Natural killer cell (primary cell): ENCODE measurements around the gene SNAI3. TPM values are rescaled to one million over a fixed set of nuclear protein-coding genes. Genes with fewer than 3 reads are reported as not detected.

ENCODE experiments used
- ATAC-seq, 3 donors: fragments of 150-1000 bp in 2 of 3; fragments of 200-7000 bp in 1 of 3; cut with Tn5 transposase; 1 replicate in 1 of 3; 2 replicates in 2 of 3; pipeline ENCODE4 v1.10.0; 2021; ENCODE audit warnings: mild to moderate bottlenecking in 2 of 3, moderate library complexity in 2 of 3
- DNase-seq, 2 donors: peaks; one replicate each; pipeline versions ENCODE4 v3.0.0 to v3.0.0-alpha.2; 2013 to 2021; ENCODE audit warnings: mixed read lengths in 1 of 2
- H3K27ac ChIP-seq: one replicate; pipeline ENCODE4 v1.5.1; 2013; ENCODE audit warnings: mild to moderate bottlenecking, low read length
- H3K27me3 ChIP-seq: one replicate; pipeline ENCODE4 v1.6.1; 2013; ENCODE audit warnings: low read length; ENCODE audit not compliant: control insufficient read depth, insufficient read depth
- H3K36me3 ChIP-seq: one replicate; pipeline ENCODE4 v1.6.1; 2013; ENCODE audit warnings: low read length; ENCODE audit not compliant: control insufficient read depth, insufficient read depth
- H3K4me1 ChIP-seq: one replicate; pipeline ENCODE4 v1.6.1; 2013; ENCODE audit warnings: low read length; ENCODE audit not compliant: control insufficient read depth, insufficient read depth
- H3K4me3 ChIP-seq: one replicate; pipeline ENCODE4 v1.5.1; 2013; ENCODE audit warnings: low read length
- H3K9me3 ChIP-seq: one replicate; pipeline ENCODE4 v1.6.1; 2013; ENCODE audit warnings: low read length; ENCODE audit not compliant: control insufficient read depth, insufficient read depth
- H3K27ac Mint-ChIP-seq, 2 donors: one replicate each; pipeline ENCODE4 v1.8.0; 2022; ENCODE audit warnings: mild to moderate bottlenecking in 2 of 2, mixed read lengths in 2 of 2, moderate library complexity in 1 of 2
- H3K27me3 Mint-ChIP-seq, 2 donors: one replicate each; pipeline ENCODE4 v1.8.0; 2022; ENCODE audit warnings: low read depth in 2 of 2, mixed read lengths in 2 of 2
- H3K36me3 Mint-ChIP-seq: one replicate; pipeline ENCODE4 v1.8.0; 2022; ENCODE audit warnings: mixed read lengths
- H3K4me1 Mint-ChIP-seq, 2 donors: one replicate each; pipeline ENCODE4 v1.8.0; 2022; ENCODE audit warnings: mixed read lengths in 2 of 2
- H3K4me3 Mint-ChIP-seq: one replicate; pipeline ENCODE4 v1.8.0; 2022; ENCODE audit warnings: mild to moderate bottlenecking, moderate library complexity, mixed read lengths
- H3K9me3 Mint-ChIP-seq, 2 donors: one replicate each; pipeline ENCODE4 v1.8.0; 2022; ENCODE audit warnings: mixed read lengths in 2 of 2
- WGBS: methylation state at CpG from one replicate; pipeline ENCODE4 v1.1.7; 2013; ENCODE audit warnings: missing lambda C conversion rate; ENCODE audit not compliant: insufficient coverage; 5-methylcytosine and 5-hydroxymethylcytosine counted together
- intact Hi-C: fragments of 100-400 bp; cut with micrococcal nuclease; formaldehyde crosslinking; loops from one replicate; pipeline ENCODE4 v1.14.2; 2022
- total RNA-seq, 4 donors: library from RNA; stranded (reverse); fragments of 120-200 nt in 1 of 4; gene quantifications; one replicate each; pipeline versions ENCODE4 v1.2.3 to v1.2.4, GENCODE V29; 2013 to 2022
- TF ChIP-seq, protein P1 (sequence below): fragments of 200-600 bp; IDR thresholded peaks from one replicate; pipeline ENCODE4 v1.8.0; 2022; ENCODE audit warnings: antibody characterized with exemption

The SNAI3 gene
- total RNA-seq, 3 donors from 2014 or later (not counting 1 experiment from before 2014, with no cell fraction given), result 8.2 to 9.2 (median 8.4) TPM

DNA sequence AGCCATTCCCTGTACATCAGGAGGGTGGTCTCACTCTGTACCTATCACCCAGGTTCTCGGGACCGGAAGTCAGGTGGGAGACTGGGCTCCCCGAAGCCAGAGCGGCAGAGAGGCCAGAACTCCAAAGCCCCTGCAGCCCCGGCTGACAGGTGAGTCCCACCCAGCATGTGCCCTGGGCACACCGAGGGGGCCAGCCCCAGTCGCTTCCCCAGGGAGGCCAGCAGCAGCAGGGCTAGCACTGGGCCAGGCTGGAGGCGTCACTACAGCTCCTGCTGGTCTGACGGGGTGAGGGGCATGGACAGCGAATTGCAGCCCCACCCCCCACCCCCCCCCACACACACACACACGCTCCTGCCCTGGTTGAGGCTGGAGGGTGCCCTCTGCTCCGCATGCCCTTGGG lies 55.9 kb downstream of the SNAI3 start:
- DNase-seq, result no peak
- intact Hi-C loops, result loop anchor here (10.0 kb wide), 1 partner anchor 56 kb away; the partner anchor contains the start of gene ZC3H18
- Histone ChIP-seq H3K4me3 (no peak overlapping the region), H3K36me3 (peaks cover 35% of the 10 kb centered on the region), H3K9me3 (no peaks in the 10 kb centered on the region), H3K27ac (no peak overlapping the region), H3K27me3 (no peaks in the 10 kb centered on the region), H3K4me1 (peaks cover 23% of the 10 kb centered on the region)
- ATAC-seq, result no peak
- TF ChIP-seq, protein P1, sequence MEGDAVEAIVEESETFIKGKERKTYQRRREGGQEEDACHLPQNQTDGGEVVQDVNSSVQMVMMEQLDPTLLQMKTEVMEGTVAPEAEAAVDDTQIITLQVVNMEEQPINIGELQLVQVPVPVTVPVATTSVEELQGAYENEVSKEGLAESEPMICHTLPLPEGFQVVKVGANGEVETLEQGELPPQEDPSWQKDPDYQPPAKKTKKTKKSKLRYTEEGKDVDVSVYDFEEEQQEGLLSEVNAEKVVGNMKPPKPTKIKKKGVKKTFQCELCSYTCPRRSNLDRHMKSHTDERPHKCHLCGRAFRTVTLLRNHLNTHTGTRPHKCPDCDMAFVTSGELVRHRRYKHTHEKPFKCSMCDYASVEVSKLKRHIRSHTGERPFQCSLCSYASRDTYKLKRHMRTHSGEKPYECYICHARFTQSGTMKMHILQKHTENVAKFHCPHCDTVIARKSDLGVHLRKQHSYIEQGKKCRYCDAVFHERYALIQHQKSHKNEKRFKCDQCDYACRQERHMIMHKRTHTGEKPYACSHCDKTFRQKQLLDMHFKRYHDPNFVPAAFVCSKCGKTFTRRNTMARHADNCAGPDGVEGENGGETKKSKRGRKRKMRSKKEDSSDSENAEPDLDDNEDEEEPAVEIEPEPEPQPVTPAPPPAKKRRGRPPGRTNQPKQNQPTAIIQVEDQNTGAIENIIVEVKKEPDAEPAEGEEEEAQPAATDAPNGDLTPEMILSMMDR, result no peak
- Mint-ChIP-seq H3K9me3 (no peaks in the 10 kb centered on the region), H3K4me1 (peaks cover 0 to 15% of the 10 kb centered on the region in 2 donors), H3K36me3 (no peaks in the 10 kb centered on the region), H3K27ac (peak overlapping the region; percentile 31 to 77), H3K4me3 (no peak overlapping the region), H3K27me3 (no peaks in the 10 kb centered on the region)
- WGBS, result 98% methylated on average over 9 of the region's 12 CpGs

DNA sequence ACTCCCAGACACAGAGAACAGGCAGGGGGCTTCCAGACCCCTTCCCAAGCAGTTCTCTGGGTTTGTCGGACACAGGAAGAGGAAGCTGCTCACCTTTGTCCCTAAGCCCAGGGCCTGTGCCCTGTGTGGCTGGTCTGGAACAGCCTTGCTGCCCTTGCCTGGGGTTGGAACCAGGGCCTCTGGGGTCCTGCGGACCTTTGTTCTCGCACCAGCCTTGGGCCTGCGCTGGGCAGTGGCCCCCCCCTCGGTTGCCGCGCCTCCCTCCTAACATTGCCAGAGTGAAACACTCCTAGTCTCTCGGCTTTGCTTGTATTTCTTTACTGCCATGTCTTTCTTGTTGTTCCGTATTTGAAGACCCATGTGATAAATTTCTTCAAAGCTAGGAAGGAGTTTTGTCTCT lies 56.5 kb downstream of the SNAI3 start:
- H3K27me3 ChIP-seq, result no peaks in the 10 kb centered on the region

GRCh38 chr16:88628512-88628974 lies 57.8 kb downstream of the SNAI3 start:
- ATAC-seq (no peak), DNase-seq (peak in 1 of 2 donors; percentile 38)
- Mint-ChIP-seq H3K4me1 (peaks cover 0 to 5% of the 10 kb centered on the region in 2 donors), H3K36me3 (no peaks in the 10 kb centered on the region), H3K9me3 (no peaks in the 10 kb centered on the region), H3K4me3 (no peak overlapping the region), H3K27me3 (no peaks in the 10 kb centered on the region), H3K27ac (peak overlapping the region; percentile 23 to 35)
- no peak overlapping the region for H3K27ac ChIP-seq
- no peaks in the 10 kb centered on the region for H3K27me3 ChIP-seq
- peaks cover 6% of the 10 kb centered on the region for H3K4me1 ChIP-seq
- no peaks in the 10 kb centered on the region for H3K9me3 ChIP-seq
- intact Hi-C loops, result no loop called here
- no peak overlapping the region for H3K4me3 ChIP-seq
- WGBS, result 86% methylated on average over 12 of the region's 12 CpGs
- TF ChIP-seq, protein P1, result no peak
- H3K36me3 ChIP-seq, result peaks cover 54% of the 10 kb centered on the region

More for the DNA sequence above, 56.5 kb downstream of the SNAI3 start:
- Mint-ChIP-seq H3K27ac (peak overlapping the region; percentile 31 to 77), H3K4me3 (no peak overlapping the region), H3K9me3 (no peaks in the 10 kb centered on the region), H3K27me3 (no peaks in the 10 kb centered on the region), H3K36me3 (no peaks in the 10 kb centered on the region), H3K4me1 (peaks cover 0 to 9% of the 10 kb centered on the region in 2 donors)
- Histone ChIP-seq H3K4me3 (no peak overlapping the region), H3K4me1 (peaks cover 17% of the 10 kb centered on the region), H3K36me3 (peaks cover 41% of the 10 kb centered on the region), H3K9me3 (no peaks in the 10 kb centered on the region), H3K27ac (no peak overlapping the region)
- TF ChIP-seq, protein P1, result no peak
- intact Hi-C loops, result loop anchor here (10.0 kb wide), 1 partner anchor 55 kb away; the partner anchor contains the start of gene ZC3H18
- 93% methylated on average over 9 of the region's 9 CpGs for WGBS
- DNase-seq, result no peak
- ATAC-seq, result no peak

Other genes starting within 250 kb of the SNAI3 start
- 10 to 100 TPM; 56.3 to 71.0 (median 64.6) TPM for gene ZFPM1, start 233.2 kb downstream of the SNAI3 start, total RNA-seq
- 100 to 1,000 TPM; 125 to 130 (median 126) TPM for gene ZC3H18, start 116.1 kb downstream of the SNAI3 start, total RNA-seq
- gene IL17C, start 47.9 kb downstream of the SNAI3 start, total RNA-seq, result 1 to 10 TPM in 2 of 3 donors, under 1 TPM in 1; 0.61 to 3.0 (median 1.2) TPM
- 1,000 to 10,000 TPM; 1,001 to 1,351 (median 1,051) TPM for gene CYBA, start 35.5 kb downstream of the SNAI3 start, total RNA-seq
- gene MVD, start 23.4 kb downstream of the SNAI3 start, total RNA-seq, result 100 to 1,000 TPM; 176 to 271 (median 185) TPM
- gene RNF166, start 19.9 kb upstream of the SNAI3 start, total RNA-seq, result 100 to 1,000 TPM; 459 to 712 (median 501) TPM
- 10 to 100 TPM; 36.6 to 43.3 (median 39.9) TPM for gene CTU2, start 20.0 kb upstream of the SNAI3 start, total RNA-seq
- 100 to 1,000 TPM; 172 to 197 (median 183) TPM for gene PIEZO1, start 98.7 kb upstream of the SNAI3 start, total RNA-seq
- gene CDT1, start 117.3 kb upstream of the SNAI3 start, total RNA-seq, result 1 to 10 TPM; 2.2 to 3.8 (median 2.6) TPM
- gene APRT, start 125.4 kb upstream of the SNAI3 start, total RNA-seq, result 100 to 1,000 TPM; 118 to 123 (median 120) TPM
- gene GALNS, start 170.4 kb upstream of the SNAI3 start, total RNA-seq, result 10 to 100 TPM; 58.1 to 75.8 (median 65.7) TPM
- 10 to 100 TPM; 31.9 to 39.0 (median 36.2) TPM for gene TRAPPC2L, start 170.6 kb upstream of the SNAI3 start, total RNA-seq
- under 1 TPM in 1 of 3 donors, not detected in 2; 0.43 TPM for gene PABPN1L, start 180.2 kb upstream of the SNAI3 start, total RNA-seq